T-helper 2 cell treated with Interferon-gamma antibody and Interleukin-4, amounts not matched to agents 5 μg/mL and 100 μg/mL, for 36 hours (primary cell): ENCODE results near the gene CAMK2B.

Experiments
- DNase-seq: peaks from one replicate; pipeline ENCODE4 v3.0.0; 2021; ENCODE audit warnings: low spot score
- H3K27ac Mint-ChIP-seq: one replicate; pipeline ENCODE4 v1.8.0; 2021; ENCODE audit warnings: mild to moderate bottlenecking, mixed read lengths
- H3K27me3 Mint-ChIP-seq: one replicate; pipeline ENCODE4 v1.8.0; 2021; ENCODE audit warnings: low read depth, mixed read lengths
- H3K36me3 Mint-ChIP-seq: one replicate; pipeline ENCODE4 v1.8.0; 2021; ENCODE audit warnings: low read depth, mixed read lengths
- H3K4me1 Mint-ChIP-seq: one replicate; pipeline ENCODE4 v1.8.0; 2021; ENCODE audit warnings: low read depth, mixed read lengths
- H3K4me3 Mint-ChIP-seq: one replicate; pipeline ENCODE4 v1.8.0; 2022; ENCODE audit warnings: mild to moderate bottlenecking, moderate library complexity, mixed read lengths
- H3K9me3 Mint-ChIP-seq: one replicate; pipeline ENCODE4 v1.8.0; 2021; ENCODE audit warnings: mixed read lengths

Gene CAMK2B

GRCh38 chr7:44341401-44341800, 16.0 kb upstream of the CAMK2B start:
- DNase-seq: no peak
- Mint-ChIP-seq H3K27me3 (peaks cover 37% of the 10 kb centered on the region), H3K4me3 (no peak overlapping the region), H3K36me3 (no peaks in the 10 kb centered on the region), H3K4me1 (no peaks in the 10 kb centered on the region), H3K9me3 (peaks cover 4% of the 10 kb centered on the region), H3K27ac (no peak overlapping the region)

DNA sequence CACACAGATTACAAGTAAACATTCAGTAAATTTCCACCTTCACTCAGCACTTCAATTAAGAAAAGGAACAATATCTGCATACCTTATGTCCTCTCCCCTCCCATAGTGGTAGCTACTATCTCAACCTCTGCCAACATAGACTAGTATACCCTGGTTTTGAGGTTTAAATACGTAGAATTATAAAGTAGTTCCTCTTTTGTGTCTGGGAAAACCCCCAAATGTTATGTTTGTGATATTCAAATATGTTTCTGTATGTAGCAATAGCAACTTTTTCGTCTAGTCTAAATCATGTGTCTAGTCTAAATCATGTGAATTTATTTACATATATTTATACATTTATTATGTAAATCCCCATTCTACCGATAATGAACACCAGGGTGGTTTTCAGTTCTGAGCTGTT, 13.2 kb upstream of the CAMK2B start:
- Mint-ChIP-seq H3K27me3 (peaks cover 18% of the 10 kb centered on the region), H3K4me1 (no peaks in the 10 kb centered on the region), H3K27ac (no peak overlapping the region), H3K36me3 (no peaks in the 10 kb centered on the region), H3K9me3 (peaks cover 4% of the 10 kb centered on the region), H3K4me3 (no peak overlapping the region)
- DNase-seq: no peak

DNA sequence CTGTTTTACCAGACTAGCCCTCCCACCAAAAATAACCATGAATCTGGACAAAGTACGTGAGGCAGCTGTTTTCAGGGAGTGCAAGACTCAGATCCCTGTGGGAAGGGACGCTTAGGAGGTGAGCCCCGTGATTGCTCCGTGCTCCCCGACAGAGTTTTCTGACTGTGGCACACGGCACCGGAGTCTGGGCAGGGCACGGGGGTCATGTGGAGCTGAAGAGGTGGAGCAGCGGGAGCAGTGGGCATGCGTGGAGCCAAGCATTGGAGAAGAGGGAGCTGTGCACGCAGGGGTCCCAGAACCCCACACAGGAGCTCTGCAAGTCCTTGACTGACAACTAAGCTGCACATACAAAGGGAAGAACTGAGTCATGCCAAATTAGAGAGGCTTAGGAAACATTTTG, 11.1 kb upstream of the CAMK2B start:
- Mint-ChIP-seq H3K4me1 (no peaks in the 10 kb centered on the region), H3K9me3 (peaks cover 4% of the 10 kb centered on the region), H3K27ac (no peak overlapping the region), H3K36me3 (no peaks in the 10 kb centered on the region), H3K4me3 (no peak overlapping the region), H3K27me3 (peaks cover 22% of the 10 kb centered on the region)
- DNase-seq: no peak

DNA sequence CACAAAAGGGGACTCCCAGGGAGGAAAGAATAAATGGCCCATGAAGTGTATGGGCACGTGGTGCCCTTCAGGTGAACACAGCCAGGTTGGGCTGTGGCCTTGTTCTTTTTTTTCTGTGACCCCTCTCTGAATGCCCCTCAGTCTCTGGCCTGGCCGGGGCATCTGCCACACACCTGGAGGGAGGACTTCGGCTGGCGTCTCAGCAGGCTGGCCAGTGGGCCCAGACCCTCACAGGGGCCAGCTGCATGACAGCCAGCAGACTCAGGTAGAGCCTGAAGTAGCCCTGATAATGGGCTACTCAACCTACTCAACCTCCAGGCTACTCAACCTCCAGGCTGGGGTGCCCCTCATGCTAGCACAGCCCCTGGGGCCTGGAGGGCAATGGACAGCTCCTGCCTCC, 9.8 kb upstream of the CAMK2B start:
- Mint-ChIP-seq H3K4me1 (no peaks in the 10 kb centered on the region), H3K27ac (no peak overlapping the region), H3K9me3 (peaks cover 4% of the 10 kb centered on the region), H3K27me3 (peaks cover 22% of the 10 kb centered on the region), H3K4me3 (no peak overlapping the region), H3K36me3 (no peaks in the 10 kb centered on the region)
- DNase-seq: no peak

GRCh38 chr7:44334734-44335097, 9.3 kb upstream of the CAMK2B start:
- peaks cover 22% of the 10 kb centered on the region for H3K27me3 Mint-ChIP-seq
- no peak for DNase-seq
- no peaks in the 10 kb centered on the region for H3K4me1 Mint-ChIP-seq
- no peak overlapping the region for H3K27ac Mint-ChIP-seq
- no peaks in the 10 kb centered on the region for H3K36me3 Mint-ChIP-seq
- no peak overlapping the region for H3K4me3 Mint-ChIP-seq
- peaks cover 4% of the 10 kb centered on the region for H3K9me3 Mint-ChIP-seq

- Mint-ChIP-seq H3K9me3 (peaks cover 4% of the 10 kb centered on the region), H3K4me1 (no peaks in the 10 kb centered on the region), H3K27ac (no peak overlapping the region), H3K27me3 (peaks cover 20% of the 10 kb centered on the region), H3K4me3 (no peak overlapping the region), H3K36me3 (no peaks in the 10 kb centered on the region)
- DNase-seq: no peak
These were observed 8.7 kb upstream of the CAMK2B start for GRCh38 chr7:44333911-44334733.

- no peaks in the 10 kb centered on the region for H3K36me3 Mint-ChIP-seq
- H3K4me3 Mint-ChIP-seq: no peak overlapping the region
- H3K9me3 Mint-ChIP-seq: no peaks in the 10 kb centered on the region
- H3K27ac Mint-ChIP-seq: no peak overlapping the region
- peaks cover 21% of the 10 kb centered on the region for H3K27me3 Mint-ChIP-seq
- no peaks in the 10 kb centered on the region for H3K4me1 Mint-ChIP-seq
- no peak for DNase-seq
These were observed 6.3 kb upstream of the CAMK2B start for GRCh38 chr7:44331682-44332081.

DNA sequence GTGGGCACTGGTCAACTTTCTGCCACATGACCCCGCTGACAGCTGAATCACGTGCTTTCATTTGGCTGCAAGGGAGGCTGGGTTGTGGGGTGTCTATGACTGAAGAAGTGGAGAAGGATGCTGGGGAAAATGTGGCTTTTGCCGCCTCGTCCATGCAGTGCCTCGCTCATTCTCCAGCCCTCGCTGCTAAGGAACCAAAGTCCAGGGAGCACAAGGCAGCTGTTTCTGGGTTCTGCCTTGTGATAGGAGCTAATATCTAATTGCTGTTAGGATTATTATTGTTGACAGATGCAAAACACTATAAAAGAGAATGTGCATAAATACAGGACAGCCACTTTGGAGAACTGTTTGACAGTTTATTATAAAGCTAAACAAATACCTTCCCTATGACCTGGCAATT, 4.9 kb upstream of the CAMK2B start:
- Mint-ChIP-seq H3K27me3 (peaks cover 30% of the 10 kb centered on the region), H3K27ac (no peak overlapping the region), H3K9me3 (no peaks in the 10 kb centered on the region), H3K4me3 (no peak overlapping the region), H3K4me1 (peaks cover 3% of the 10 kb centered on the region), H3K36me3 (peaks cover 2% of the 10 kb centered on the region)
- DNase-seq: no peak

DNA sequence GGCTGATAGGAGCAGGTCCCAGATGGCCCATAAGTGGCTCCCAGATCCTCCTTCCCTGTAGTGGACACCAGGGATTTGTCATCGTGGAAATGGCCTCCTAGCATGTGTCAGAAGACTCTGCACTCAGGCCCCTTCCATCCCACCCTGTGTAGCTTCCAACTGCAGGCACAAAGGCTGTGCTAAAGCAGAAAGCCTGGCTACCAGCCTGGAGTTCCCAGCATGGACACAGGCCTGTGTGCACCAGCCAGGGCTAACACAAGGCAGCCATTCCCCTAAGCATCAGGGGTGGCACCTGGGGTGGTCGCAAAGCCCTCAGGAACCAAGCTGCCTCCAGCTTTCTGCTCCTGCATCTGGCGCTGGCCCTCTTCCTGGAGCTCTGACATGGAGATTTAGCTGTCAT, 4.5 kb upstream of the CAMK2B start:
- Mint-ChIP-seq H3K27ac (no peak overlapping the region), H3K27me3 (peaks cover 30% of the 10 kb centered on the region), H3K9me3 (no peaks in the 10 kb centered on the region), H3K36me3 (peaks cover 2% of the 10 kb centered on the region), H3K4me3 (no peak overlapping the region), H3K4me1 (peaks cover 3% of the 10 kb centered on the region)
- no peak for DNase-seq

GRCh38 chr7:44329081-44329480, 3.7 kb upstream of the CAMK2B start:
- peaks cover 3% of the 10 kb centered on the region for H3K4me1 Mint-ChIP-seq
- no peak overlapping the region for H3K4me3 Mint-ChIP-seq
- H3K36me3 Mint-ChIP-seq: peaks cover 2% of the 10 kb centered on the region
- no peaks in the 10 kb centered on the region for H3K9me3 Mint-ChIP-seq
- no peak overlapping the region for H3K27ac Mint-ChIP-seq
- peaks cover 36% of the 10 kb centered on the region for H3K27me3 Mint-ChIP-seq
- no peak for DNase-seq

GRCh38 chr7:44327981-44328380, 2.6 kb upstream of the CAMK2B start:
- H3K4me3 Mint-ChIP-seq: no peak overlapping the region
- H3K27me3 Mint-ChIP-seq: peaks cover 47% of the 10 kb centered on the region
- H3K27ac Mint-ChIP-seq: no peak overlapping the region
- peaks cover 3% of the 10 kb centered on the region for H3K4me1 Mint-ChIP-seq
- no peaks in the 10 kb centered on the region for H3K9me3 Mint-ChIP-seq
- H3K36me3 Mint-ChIP-seq: peaks cover 2% of the 10 kb centered on the region
- DNase-seq: no peak

DNA sequence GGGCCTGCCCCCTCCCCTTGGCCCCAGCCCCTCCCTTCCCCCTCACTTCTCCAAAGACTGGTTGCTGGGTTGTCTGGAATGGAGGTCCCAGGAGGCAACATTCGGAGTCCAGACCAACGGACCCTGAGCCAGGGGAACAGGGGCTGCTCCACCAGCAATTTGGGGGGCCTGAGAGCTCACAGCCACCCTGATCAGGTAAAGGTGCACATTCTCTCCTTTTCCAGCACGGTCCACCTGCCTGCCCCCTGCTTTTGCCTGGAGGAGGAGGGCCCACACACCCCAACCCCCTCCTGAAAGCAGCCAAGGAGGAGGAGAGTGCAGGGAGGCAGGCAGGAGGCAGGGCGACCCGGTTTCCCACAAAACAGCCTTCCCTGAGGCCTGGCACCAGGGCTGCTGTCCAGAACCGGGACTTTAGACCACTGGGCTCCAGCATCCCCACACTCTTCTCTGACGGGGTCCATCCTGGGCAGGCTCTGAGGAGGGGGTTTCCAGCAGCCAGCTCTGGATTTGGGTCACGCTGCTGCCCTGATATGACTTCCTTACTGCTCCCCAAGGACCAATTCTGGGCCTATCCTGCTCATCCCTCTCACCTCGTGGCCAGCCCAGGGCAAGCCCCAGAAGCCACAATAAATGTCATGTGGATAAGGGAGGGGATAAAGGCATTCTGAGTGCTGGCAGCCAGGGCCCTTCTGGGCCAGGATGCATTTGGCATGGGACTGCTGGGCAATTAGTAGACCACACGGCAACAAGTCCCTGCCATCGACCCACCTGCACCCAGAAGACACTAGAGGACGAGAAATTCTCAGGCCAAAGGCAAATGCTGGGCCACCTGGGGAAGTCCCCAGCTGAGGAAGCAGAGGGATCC, 1.1 kb upstream of the CAMK2B start:
- Mint-ChIP-seq H3K36me3 (peaks cover 2% of the 10 kb centered on the region), H3K4me1 (peaks cover 3% of the 10 kb centered on the region), H3K9me3 (no peaks in the 10 kb centered on the region), H3K4me3 (peak overlapping the region; percentile 21), H3K27ac (no peak overlapping the region), H3K27me3 (peaks cover 46% of the 10 kb centered on the region)
- no peak for DNase-seq

DNA sequence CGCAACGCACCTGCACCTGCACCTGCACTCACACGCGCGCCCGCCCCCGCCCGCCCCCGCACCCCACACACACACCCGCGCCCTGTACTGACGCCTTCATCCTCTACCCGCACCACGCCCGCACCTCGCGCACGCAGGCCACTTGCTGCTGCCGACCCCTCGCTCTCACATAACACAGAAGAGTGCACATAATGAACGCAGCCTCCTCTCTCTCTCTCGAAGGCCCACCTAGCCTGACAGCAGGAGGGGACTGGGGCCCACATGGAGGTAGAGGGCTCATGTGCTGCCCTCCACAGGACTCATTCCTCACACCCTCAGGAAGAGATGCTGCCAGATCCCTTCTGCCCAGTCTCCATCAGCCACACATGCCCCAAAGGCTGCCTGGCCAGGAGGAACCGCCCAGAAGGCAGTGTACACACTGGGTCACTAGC, 432 bp upstream of the CAMK2B start:
- Mint-ChIP-seq H3K27ac (no peak overlapping the region), H3K27me3 (peaks cover 46% of the 10 kb centered on the region), H3K4me1 (peaks cover 3% of the 10 kb centered on the region), H3K9me3 (no peaks in the 10 kb centered on the region), H3K4me3 (peak overlapping the region; percentile 77), H3K36me3 (peaks cover 2% of the 10 kb centered on the region)
- no peak for DNase-seq

DNA sequence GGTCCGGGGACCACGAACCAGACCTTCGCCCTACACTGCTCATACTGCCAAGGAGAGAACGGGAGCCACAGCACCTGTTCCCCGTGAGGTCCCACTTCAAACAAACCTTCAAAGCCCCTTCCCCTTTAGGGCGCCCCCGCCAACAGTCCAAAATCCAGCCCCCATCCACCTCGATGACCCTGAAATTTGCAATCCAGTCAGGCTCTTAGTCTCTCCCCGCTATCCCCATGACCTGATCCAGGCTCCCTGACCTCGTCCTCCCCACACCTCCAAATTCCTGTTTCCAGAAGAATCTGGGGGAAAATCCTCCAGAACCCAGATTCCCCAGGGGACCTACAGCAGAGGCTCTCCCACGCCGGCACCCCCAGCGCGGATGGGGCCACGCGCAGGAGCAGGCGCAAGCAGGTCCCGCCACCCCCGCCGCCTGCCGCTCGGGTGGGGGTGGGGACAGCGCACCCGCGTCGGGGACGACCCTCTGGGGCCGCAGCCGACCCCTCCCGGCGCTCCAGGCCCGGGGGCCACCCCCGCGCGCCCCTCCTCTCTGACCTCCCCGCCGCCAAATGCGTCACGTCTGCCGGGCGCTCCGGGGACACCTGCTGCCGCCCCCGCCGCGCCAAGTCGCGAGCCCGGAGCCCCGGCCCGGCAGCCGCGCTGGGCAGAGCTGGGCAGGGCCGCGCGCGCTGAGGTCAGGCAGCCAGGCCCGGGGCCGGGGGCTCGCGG, 753 bp downstream of the CAMK2B start:
- H3K9me3 Mint-ChIP-seq: no peaks in the 10 kb centered on the region
- no peak overlapping the region for H3K27ac Mint-ChIP-seq
- no peak for DNase-seq
- H3K4me3 Mint-ChIP-seq: peak overlapping the region; percentile 29
- peaks cover 2% of the 10 kb centered on the region for H3K36me3 Mint-ChIP-seq
- H3K4me1 Mint-ChIP-seq: peaks cover 3% of the 10 kb centered on the region
- H3K27me3 Mint-ChIP-seq: peaks cover 43% of the 10 kb centered on the region
